ENCODE results near the gene NIPA2. TPM values are rescaled to one million over a fixed set of nuclear protein-coding genes. Genes with fewer than 3 reads are reported as not detected.

The NIPA2 gene
- total and polyA plus RNA-seq, 2 of the 13 experiments (the other 11 are each of a cell fraction or from before 2014, with no cell fraction given): 29.0 to 56.2 TPM

DNA sequence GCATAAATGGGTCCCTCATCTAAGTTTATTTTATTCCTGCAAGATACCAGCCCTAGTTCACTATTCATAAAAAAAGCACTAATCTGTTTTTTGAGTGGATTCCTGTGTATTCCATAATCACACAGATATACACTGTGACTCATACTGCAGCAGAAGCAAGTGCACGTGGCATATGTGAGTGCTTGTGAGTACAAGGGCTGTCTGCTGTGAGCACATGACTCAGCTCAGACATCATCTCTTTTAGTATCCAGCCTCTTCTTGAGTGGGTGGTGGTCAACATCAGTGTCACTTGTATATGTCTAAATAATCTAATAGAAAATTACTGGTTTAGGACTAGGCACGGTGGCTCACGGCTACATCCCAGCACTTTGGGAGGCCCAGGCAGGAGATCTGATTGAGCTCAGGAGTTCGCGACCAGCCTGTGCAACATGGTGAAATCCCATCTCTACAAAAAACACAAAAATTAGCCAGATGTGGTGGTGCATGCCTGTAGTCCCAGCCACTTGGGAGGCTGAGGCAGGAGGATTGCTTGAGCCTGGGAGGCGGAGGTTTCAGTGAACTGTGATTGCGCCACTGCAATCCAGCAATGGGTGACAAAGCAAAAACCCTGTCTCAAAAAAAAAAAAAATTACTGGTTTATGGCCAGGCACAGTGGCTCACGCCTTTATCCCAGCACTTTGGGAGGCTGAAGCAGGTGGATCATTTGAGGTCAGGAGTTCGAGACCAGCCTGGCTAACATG lies 49.8 kb downstream of the NIPA2 start:
- intact Hi-C loops (cut with micrococcal nuclease; ENCODE audit: unreplicated experiment): no loop called here
- Histone ChIP-seq H4K20me1 (ENCODE audit: insufficient read depth, low read length) (no peaks in the 10 kb centered on the region), H3K9ac (ENCODE audit: insufficient read depth, low read depth, low read length) (no peak overlapping the region), H3K27me3 (ENCODE audit: control insufficient read depth in 1 of 2, insufficient read depth in 2 of 2, low read length in 2 of 2) (no peaks in the 10 kb centered on the region), H3K27ac (ENCODE audit: extremely low read length, insufficient read depth, low read length) (no peak overlapping the region), H3K79me2 (ENCODE audit: insufficient read depth, low read length) (no peaks in the 10 kb centered on the region), H3K4me2 (ENCODE audit: low read depth, low read length) (no peak overlapping the region), H3K36me3 (replicated peaks in 1 of 2; ENCODE audit: control insufficient read depth in 1 of 2, insufficient read depth in 2 of 2, low read length in 2 of 2) (peaks cover 9 to 13% of the 10 kb centered on the region in 2 experiments; a peak in 3 of 5 replicates), H3K4me1 (ENCODE audit: insufficient read depth, low read length) (peaks cover 7% of the 10 kb centered on the region; the same call in 1 of the 2 replicates), H3K4me3 (replicated peaks in 1 of 3; ENCODE audit: insufficient read depth in 1 of 3, low read depth in 2 of 3, low read length in 3 of 3) (no peak overlapping the region), H2AFZ (ENCODE audit: low read length) (no peak overlapping the region), H3K9me3 (ENCODE audit: low read length) (no peaks in the 10 kb centered on the region)
- ATAC-seq: no peak
- FAIRE-seq: no peak
- BruUV-seq (replicated peaks): no TSS peak
- ChIA-PET POLR2A (no interaction called here), CTCF (ENCODE audit: low intra/inter-chr PET ratio, low total read pairs) (no interaction called here)
- TF ChIP-seq NFATC3 (CRISPR knock-in tag; IDR thresholded peaks at IDR 0.05): no peak
- TF ChIP-seq, protein P1, sequence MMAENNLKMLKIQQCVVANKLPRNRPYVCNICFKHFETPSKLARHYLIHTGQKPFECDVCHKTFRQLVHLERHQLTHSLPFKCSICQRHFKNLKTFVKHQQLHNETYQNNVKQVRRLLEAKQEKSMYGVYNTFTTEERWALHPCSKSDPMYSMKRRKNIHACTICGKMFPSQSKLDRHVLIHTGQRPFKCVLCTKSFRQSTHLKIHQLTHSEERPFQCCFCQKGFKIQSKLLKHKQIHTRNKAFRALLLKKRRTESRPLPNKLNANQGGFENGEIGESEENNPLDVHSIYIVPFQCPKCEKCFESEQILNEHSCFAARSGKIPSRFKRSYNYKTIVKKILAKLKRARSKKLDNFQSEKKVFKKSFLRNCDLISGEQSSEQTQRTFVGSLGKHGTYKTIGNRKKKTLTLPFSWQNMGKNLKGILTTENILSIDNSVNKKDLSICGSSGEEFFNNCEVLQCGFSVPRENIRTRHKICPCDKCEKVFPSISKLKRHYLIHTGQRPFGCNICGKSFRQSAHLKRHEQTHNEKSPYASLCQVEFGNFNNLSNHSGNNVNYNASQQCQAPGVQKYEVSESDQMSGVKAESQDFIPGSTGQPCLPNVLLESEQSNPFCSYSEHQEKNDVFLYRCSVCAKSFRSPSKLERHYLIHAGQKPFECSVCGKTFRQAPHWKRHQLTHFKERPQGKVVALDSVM (CRISPR knock-in tag; IDR thresholded peaks at IDR 0.05): peak; percentile 58; the same call in 1 of the 2 replicates
- no peak for TF ChIP-seq ZNF124 (CRISPR knock-in tag; IDR thresholded peaks at IDR 0.05)
- WGBS (ENCODE audit: low lambda C conversion rate): 95% methylated on average over 9 of the region's 9 CpGs
- no peak for DNase-seq (ENCODE audit: low spot score)
- in situ Hi-C loops (cut with HindIII; ENCODE audit: extremely low pct_ligation_motif_present, low pct_unique_long_range_greater_than_20kb): no loop called here

DNA sequence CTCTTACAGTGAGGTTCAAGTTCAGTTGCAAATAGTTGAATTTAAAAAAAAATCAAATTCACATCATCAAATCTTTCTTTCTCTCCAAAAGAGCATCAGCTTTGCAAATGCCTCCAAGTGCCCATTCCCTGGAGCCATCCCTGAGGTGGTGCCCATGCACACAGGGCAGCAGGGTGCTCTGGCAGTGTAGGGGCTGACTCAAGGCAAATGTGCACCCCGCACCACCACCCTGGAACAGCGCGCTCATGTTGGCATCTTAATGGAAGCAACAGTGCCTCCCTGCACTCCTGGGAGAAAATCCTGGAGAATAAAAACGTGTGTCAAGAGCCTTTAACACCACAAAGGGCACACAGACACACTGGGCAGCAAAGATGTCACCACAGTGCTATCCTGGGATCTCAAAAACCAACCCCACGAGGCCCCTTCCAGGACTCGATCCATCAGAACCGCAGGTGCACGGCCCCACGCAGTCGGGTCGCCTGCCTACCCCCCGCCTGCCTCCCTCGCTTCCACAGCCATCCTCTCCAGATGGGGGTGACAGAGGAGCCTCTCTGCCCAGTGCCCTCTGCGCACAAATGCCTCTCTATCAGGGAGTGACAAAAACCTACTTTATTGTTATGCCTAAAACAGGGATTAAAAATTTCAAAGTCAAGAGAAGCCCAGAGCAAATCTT lies 50.8 kb downstream of the NIPA2 start:
- in situ Hi-C loops (cut with HindIII; ENCODE audit: extremely low pct_ligation_motif_present, low pct_unique_long_range_greater_than_20kb): no loop called here
- H3K36me3 ChIP-seq (replicated peaks in 1 of 2; ENCODE audit: control insufficient read depth in 1 of 2, insufficient read depth in 2 of 2, low read length in 2 of 2): peaks cover 12 to 21% of the 10 kb centered on the region in 2 experiments; a peak in 4 of 5 replicates
- ChIA-PET POLR2A (no interaction called here), CTCF (ENCODE audit: low intra/inter-chr PET ratio, low total read pairs) (no interaction called here)
- H3K4me3 ChIP-seq (replicated peaks in 1 of 3; ENCODE audit: insufficient read depth in 1 of 3, low read depth in 2 of 3, low read length in 3 of 3): no peak overlapping the region
- no peak overlapping the region for H2AFZ ChIP-seq (ENCODE audit: low read length)
- H3K4me2 ChIP-seq (ENCODE audit: low read depth, low read length): no peak overlapping the region
- no peaks in the 10 kb centered on the region for H3K79me2 ChIP-seq (ENCODE audit: insufficient read depth, low read length)
- no peak for ATAC-seq
- no peaks in the 10 kb centered on the region for H3K9me3 ChIP-seq (ENCODE audit: low read length)
- no peak overlapping the region for H3K27ac ChIP-seq (ENCODE audit: extremely low read length, insufficient read depth, low read length)
- peaks cover 4% of the 10 kb centered on the region; the same call in 1 of the 2 replicates for H3K4me1 ChIP-seq (ENCODE audit: insufficient read depth, low read length)
- no peak for DNase-seq (ENCODE audit: low spot score)
- no peak overlapping the region for H3K9ac ChIP-seq (ENCODE audit: insufficient read depth, low read depth, low read length)
- no peaks in the 10 kb centered on the region for H4K20me1 ChIP-seq (ENCODE audit: insufficient read depth, low read length)
- no peak for FAIRE-seq
- WGBS (ENCODE audit: low lambda C conversion rate): 92% methylated on average over 7 of the region's 14 CpGs
- intact Hi-C loops (cut with micrococcal nuclease; ENCODE audit: unreplicated experiment): no loop called here
- H3K27me3 ChIP-seq (ENCODE audit: control insufficient read depth in 1 of 2, insufficient read depth in 2 of 2, low read length in 2 of 2): no peaks in the 10 kb centered on the region
- BruUV-seq (replicated peaks): no TSS peak
- TF ChIP-seq SNRNP70 (IDR thresholded peaks at IDR 0.05; ENCODE audit: low read depth, low read length): no peak
- TF ChIP-seq, protein P2, sequence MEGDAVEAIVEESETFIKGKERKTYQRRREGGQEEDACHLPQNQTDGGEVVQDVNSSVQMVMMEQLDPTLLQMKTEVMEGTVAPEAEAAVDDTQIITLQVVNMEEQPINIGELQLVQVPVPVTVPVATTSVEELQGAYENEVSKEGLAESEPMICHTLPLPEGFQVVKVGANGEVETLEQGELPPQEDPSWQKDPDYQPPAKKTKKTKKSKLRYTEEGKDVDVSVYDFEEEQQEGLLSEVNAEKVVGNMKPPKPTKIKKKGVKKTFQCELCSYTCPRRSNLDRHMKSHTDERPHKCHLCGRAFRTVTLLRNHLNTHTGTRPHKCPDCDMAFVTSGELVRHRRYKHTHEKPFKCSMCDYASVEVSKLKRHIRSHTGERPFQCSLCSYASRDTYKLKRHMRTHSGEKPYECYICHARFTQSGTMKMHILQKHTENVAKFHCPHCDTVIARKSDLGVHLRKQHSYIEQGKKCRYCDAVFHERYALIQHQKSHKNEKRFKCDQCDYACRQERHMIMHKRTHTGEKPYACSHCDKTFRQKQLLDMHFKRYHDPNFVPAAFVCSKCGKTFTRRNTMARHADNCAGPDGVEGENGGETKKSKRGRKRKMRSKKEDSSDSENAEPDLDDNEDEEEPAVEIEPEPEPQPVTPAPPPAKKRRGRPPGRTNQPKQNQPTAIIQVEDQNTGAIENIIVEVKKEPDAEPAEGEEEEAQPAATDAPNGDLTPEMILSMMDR (CRISPR knock-in tag; IDR thresholded peaks at IDR 0.05): no peak
- no peak for TF ChIP-seq ZBTB1 (CRISPR knock-in tag; IDR thresholded peaks at IDR 0.05; ENCODE audit: borderline replicate concordance)
- no peak for TF ChIP-seq PITX1 (CRISPR knock-in tag; IDR thresholded peaks at IDR 0.05)
- TF ChIP-seq ZNF263 (CRISPR knock-in tag; IDR thresholded peaks at IDR 0.05): no peak
- TF ChIP-seq YEATS2 (CRISPR knock-in tag; IDR thresholded peaks at IDR 0.05; ENCODE audit: borderline replicate concordance): no peak
- TF ChIP-seq TAF15 (IDR thresholded peaks at IDR 0.05; ENCODE audit: low read depth, low read length, poor library complexity, severe bottlenecking): no peak
- TF ChIP-seq, protein P3, sequence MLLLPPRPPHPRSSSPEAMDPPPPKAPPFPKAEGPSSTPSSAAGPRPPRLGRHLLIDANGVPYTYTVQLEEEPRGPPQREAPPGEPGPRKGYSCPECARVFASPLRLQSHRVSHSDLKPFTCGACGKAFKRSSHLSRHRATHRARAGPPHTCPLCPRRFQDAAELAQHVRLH (CRISPR knock-in tag; IDR thresholded peaks at IDR 0.05; ENCODE audit: borderline replicate concordance, low read depth): no peak
